SH-SY5Y (cell line): Measurements from ENCODE around the gene INTS4.

Experiments
- GATA2 ChIP-seq: IDR thresholded peaks from 2 replicates; pipeline ENCODE4 v1.6.1; 2011; ENCODE audit warnings: mild to moderate bottlenecking, low read depth, low read length
- GATA3 ChIP-seq: IDR thresholded peaks from 2 replicates; pipeline ENCODE4 v1.6.1; 2011; ENCODE audit warnings: low read depth, mild to moderate bottlenecking, low read length, moderate library complexity

DNA sequence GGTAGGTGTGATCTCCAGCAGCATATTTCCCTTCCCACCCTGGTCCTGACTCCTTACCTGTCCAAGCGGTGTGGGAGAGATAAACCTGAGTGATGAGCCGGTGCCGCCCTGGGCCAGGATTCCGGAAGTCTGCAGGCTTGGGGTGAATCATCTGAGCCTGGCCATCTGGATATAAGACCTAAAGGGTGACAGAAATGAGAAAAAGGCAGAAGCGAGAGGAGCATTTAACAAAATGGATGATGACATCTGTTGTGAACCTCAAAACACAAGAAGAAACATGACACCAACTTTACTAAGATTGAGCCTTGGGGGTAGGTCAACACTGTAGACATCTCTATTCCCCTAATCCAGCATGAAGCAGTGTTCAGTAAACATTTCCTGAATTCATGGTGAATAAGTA is 110.7 kb downstream of the INTS4 start:
- TF ChIP-seq GATA2: no peak
- TF ChIP-seq GATA3: no peak
